GM18526 (cell line): Measurements from ENCODE around the gene PPEF2.

Experiments used
- POLR2A ChIP-seq: IDR thresholded peaks from 3 replicates; pipeline ENCODE4 v1.6.1; 2011; ENCODE audit not compliant: insufficient read length; ENCODE audit errors: extremely low read depth

PPEF2 gene

DNA sequence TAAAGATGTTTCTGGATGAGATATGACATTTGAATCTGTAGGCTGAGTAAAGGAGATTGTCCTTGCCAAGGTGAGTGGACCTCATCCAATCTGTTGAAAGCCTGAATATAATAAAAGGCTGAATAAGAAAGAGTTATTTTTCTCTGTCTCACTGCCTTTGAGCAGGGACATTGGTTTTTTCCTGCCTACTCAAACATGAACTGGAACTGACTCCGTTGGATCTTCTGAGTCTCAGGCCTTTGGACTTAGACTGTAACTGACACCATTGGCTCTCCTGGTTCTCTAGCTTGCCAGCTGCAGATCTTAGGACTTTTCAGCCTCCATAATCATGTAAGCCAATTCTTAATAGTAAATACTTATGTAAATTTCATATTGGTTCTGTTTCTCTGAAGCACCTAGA is 43.5 kb downstream of the PPEF2 start:
- TF ChIP-seq POLR2A: no peak

DNA sequence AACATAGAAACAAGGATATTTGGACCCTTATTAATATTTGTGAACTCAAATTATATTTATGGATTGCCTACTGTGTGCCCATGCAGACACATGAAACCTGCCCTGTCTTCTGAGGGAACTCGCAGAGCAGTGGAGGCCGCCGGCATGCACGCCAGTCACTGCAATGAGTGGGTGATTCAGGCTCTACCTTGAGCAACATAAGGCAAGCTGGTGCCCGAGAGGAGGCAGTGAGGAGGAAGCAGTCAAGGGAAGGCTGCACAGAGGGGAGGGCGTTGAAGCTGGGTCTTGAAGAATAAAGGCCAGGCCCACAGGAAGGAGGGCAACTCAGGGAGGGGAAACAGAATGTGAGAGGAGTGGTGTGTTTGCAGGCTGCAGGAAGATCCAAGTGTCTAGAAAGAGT is 52.8 kb downstream of the PPEF2 start:
- no peak for TF ChIP-seq POLR2A

DNA sequence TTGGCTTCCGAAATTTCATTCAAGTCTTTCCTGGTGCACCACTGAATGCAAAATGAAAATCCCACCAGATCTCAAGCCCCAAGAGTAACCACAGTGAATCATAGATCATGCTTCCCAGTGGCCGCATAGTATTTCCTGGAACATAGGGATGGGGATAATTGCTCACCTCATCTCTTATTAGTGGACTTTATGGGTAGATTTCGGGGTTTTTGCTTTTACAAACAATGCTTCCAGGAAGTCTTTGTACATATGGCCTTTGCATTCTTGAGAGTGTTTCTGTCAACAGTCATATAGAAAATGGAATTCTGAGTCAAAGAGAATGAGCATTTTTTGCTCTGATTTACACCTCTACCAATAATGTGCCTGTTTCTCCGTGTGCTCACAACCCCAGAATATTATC is 53.4 kb downstream of the PPEF2 start:
- no peak for TF ChIP-seq POLR2A

DNA sequence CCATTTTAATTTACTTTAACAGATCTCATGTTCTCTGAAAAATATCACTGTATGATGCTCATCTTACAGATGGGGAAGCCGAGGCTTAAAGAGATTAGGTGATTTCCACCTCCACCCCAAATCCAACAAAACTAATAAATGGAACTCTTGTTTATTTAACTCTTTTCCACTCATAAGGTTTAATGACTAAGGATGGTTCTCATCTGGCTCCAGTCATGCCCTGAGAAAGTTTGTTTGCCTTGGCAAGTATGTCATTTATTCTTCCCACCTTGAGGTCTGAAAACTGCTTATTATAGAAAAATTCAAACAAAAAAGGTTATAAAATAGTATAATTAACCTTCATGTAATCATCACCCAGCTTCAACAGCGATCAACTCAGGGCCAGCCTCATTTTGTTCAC is 56.3 kb downstream of the PPEF2 start:
- TF ChIP-seq POLR2A: no peak

- no peak for TF ChIP-seq POLR2A
Measured at GRCh38 chr4:75844151-75844662, 58.0 kb downstream of the PPEF2 start.

DNA sequence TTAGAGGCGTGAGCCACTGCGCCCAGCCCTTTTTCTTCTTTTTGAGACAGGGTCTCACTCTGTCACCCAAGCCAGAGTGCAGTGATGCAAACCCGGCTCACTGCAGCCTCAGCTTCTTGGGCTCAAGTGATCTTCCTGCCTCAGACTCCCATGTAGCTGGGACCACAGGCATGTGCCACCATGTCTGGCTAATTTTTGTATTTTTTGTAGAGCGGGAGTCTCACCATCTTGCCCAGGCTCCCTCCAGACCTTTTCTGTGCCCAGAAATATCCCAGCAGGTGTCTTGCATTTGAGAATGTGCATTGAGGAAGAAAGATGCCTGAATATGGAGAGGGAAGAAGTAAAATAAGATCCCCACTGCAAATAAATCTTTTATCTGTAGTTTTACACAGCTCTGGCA is 58.7 kb downstream of the PPEF2 start:
- no peak for TF ChIP-seq POLR2A

DNA sequence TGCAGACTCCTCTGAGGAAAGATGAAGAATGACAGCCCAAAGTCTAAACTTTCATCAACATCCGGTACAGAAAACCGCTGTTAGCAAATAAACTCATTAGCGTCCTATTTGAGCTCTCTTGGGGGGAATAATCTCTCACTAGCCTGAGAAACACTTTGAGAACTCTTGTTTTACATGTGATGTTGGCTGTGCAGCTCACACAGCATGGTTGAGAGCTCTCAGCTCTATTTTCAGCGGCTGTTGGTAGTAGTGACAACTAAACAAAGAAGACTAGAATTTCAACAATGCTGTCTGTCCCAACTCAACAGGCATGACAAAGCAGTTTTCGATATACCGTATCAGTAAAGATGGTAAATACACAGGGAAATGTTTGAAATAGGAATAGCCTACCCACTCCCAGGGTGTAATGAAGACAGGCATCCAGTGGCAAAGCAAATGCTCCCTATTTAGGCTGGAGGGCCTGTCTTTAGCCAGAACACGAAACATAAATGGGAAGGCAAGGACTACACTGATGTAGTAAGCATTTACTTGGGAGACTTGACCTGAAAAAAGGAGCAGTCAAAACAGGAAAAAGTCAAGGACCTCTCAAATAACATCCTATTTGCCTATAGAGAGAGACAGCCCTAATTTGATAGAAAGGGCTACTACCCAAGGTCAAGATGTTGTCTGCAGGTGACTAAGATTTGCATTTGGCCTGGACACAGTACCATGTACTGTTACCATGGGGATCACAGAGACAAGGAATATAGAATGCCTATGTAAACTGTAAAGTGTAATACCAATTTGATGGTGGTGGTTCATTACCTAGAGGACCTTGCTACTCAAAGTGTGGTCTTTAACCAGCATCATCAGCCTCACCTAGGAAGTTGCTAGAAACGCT is 60.4 kb downstream of the PPEF2 start:
- TF ChIP-seq POLR2A: no peak

DNA sequence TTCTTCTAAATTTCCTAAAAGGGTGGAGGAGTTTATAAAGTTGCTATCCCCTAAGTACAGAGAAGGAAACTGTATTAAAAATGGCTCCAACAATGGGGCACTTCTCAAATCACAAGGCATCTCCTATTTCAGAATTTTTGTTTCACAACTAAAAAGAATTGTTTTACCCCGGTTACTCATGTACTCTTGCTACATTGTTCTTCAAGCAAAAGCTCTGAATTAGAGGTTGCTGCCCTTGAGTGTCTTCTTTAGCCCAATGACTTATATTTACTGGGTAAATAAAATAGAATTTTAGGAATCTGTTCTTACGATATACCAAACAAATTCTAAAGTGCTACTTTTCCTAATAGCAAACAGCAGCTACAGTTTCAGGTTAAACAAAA is 67.5 kb downstream of the PPEF2 start:
- no peak for TF ChIP-seq POLR2A

DNA sequence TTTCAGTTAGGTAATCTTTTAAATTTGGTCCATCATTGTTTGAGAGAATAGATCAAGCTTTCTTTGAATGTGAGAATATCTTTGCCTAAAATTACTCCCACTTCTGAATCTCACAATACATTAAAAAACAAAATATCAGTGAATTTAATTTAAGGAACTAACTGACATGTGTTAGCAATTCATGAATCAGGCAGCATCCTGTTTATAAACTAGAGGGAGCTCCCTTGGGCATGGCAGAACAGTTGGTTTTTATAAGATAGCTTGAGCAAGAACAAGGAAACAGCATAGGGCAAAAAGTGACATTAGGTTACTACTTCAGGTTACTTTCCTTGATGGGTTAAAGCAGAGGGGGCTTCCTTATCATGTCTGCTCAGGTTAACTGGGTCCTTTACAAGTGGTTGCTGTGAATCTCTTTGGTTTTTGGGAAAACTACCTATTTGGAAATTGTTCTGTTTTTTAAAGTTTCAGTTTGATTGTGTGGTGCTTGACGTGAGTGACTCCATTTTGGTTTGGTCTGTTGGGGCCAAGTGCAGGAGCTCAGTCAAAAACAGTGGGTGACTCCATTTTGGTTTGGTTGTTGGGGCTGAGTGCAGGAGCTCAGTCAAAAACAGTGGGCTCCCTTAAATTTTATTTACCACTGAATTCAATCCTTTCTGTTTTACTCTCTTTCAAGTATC is 68.0 kb downstream of the PPEF2 start:
- no peak for TF ChIP-seq POLR2A

DNA sequence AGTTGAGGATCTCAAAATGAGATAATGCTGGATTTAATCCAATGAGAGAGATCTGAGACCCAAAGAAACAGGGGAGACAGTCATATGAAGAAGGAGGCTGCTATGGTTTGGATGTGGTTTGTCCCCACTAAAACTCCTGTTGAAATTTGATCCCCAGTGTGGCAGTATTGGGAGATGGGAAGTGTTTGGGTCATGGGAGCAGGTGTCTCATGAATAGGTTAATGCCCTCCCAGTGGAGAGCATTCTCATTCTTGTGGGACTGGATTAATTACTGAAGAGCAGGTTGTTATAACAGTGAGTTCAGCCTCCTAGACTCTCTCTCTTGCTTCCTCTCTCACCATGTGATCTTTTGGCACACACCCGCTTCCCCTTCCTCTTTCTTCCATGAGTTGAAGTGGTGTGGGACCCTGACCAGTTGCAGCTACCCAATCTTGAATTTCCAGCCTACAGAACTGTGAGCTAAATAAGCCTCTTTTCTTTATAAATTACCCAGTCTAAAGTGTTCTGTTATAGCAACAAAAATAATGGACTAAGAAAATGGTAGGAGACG is 70.3 kb downstream of the PPEF2 start:
- TF ChIP-seq POLR2A: no peak

DNA sequence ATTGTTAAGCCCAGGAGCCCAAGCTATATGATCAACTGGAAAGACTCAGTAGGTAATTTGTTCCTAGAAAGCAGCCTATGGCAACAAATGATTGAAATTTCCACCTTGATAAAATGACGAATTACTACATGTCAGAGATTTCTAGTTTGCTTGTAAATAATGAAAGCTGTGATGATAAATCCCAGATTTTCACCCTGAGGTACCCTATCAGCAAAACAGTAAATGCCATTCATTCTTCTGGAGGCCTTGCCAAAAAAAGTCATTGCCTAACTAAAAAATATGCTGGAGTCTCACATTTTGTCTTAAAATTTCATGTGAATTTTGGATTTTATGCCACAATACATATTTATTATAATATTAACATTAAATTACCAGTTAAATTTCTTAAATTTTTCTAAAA is 71.3 kb downstream of the PPEF2 start:
- TF ChIP-seq POLR2A: no peak

DNA sequence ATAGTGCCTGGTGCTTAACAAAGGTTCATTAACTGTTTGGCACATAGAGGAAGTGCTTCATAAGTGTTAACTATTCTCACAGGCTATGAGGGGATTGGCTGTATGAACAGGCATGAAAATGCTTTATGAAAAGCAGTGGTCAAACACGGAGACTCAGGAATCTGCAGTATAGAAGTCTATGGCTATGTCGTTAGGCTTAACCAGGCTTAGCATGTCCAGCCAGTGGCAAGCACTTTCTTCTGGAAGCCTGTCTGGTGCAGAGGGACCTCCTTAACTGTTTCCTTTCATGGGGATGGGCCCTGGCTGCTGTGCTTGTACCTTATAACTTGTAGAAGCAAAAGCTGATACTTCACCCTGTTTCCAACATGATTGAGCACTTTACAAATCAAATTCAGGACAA is 78.4 kb downstream of the PPEF2 start:
- TF ChIP-seq POLR2A: no peak

- TF ChIP-seq POLR2A: no peak
Measured at GRCh38 chr4:75822416-75822815, 79.8 kb downstream of the PPEF2 start.

DNA sequence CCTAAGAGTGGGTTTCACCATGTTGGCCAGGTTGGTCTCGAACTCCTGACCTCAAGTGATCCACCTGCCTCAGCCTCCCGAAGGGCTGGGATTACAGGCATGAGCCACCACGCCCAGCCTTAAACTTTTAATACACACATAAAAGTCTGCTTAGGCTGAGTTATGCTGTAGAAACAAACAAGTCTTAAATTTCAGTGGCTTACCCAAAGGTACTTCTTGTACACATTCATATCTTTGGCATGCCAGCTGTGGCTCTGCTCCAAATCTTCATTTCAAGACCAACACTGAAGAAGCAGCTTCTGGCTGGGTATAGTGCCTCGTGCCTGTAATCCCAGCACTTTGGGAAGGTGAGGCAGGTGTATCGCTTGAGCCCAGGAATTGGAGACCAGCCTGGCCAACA is 80.3 kb downstream of the PPEF2 start:
- TF ChIP-seq POLR2A: no peak

GRCh38 chr4:75821216-75821615 is 81.0 kb downstream of the PPEF2 start:
- no peak for TF ChIP-seq POLR2A

DNA sequence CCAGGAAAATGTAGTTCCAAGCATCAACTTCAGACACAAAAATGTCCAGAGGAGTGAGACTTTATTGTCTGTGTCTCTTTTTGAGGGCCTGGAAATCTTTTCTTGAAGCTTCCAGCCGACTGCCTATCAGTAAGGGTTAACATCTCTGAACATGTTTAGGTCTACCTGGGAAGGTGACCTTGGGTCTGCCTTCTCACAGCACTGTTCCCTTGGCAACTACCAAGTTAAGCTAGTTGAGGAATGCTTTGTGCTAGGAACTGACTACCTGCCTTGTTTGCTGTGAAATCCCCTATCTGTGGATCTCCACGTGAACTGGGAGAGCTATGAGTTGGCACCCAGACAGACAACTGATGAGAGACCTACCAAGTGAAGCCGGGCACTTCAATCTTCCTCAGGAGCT is 81.6 kb downstream of the PPEF2 start:
- no peak for TF ChIP-seq POLR2A

DNA sequence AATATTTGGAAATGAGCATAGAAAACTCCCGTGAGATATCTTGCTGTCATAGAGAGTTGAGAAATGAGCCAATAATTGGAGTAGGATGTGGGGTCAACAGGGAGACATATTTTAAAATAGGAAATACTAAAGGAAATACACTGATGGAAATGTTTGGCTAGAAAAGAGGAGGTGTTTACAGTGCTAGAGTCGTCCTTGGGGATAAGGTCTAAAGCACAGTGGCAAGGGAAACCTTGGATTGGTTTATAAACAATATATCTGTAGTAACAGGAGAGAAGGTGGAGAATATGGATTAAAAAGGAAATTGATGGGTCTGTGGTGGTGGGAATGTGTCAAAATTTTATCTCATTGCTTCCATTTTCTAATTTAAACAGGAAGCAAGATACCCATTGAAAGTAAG is 82.1 kb downstream of the PPEF2 start:
- no peak for TF ChIP-seq POLR2A

DNA sequence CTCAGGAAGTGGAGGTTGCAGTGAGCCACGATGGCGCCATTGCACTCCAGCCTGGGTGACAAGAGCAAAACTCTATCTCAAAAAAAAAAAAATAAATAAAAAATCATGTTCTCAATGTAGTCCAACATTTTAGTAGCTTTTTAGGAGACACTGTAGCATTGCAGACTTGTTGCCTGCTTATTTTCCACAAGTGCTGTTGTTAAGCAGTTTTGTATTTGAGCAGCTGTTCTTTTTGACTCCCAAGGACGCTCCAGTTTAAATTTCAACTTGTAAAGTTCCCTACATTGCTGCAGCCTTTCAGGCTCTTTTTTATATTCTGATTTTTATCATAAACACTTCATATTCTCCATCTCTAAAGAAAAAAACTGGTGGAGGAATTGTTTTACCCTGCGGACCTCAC is 83.1 kb downstream of the PPEF2 start:
- TF ChIP-seq POLR2A: no peak
